ENCODE data around the gene KIDINS220. TPM values are rescaled to one million over a fixed set of nuclear protein-coding genes. Genes with fewer than 3 reads are reported as not detected.

The KIDINS220 gene
- total RNA-seq, result 26.4 and 26.9 TPM in 2 replicates

DNA sequence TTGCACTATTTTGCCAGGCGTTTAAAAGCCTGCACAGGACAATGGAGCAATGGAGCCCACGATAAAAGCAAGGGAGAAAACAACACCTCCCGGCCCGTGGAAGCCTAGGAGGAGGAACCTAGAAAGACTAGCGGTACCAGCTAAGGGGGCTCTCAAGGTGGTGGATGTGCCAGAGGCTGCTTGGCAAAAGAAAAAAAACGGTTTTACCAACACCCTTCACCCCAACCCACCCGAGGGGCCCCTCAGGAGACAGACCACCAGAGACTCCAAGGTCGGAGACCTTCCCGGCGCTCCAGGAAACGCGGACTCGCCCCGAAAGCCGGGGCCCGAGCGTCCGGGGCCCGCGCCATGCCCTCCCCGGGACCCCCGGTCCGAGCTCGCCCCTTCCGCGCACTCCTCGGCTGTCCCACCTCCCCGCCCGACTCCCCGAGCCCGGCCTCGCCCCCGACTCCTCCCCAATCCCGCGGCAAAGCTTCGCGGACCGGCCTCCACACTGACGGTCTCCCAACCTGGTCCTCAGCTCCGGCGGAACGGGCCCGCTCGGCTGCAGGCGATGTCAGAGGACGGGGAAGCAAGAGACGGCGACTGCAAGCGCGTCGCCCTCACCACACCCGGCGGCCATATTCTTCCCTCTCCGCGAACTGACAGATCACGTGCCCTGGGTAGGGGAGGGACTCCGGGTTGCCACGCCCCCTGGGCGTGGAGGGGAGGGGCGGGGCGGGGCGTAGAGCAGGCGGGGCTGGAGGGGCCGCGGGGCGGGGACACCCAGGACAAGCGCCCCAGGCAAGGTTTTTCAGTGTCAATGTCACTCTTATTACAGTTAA, at the start of gene KIDINS220:
TSS of gene KIDINS220 (minus strand) at position 643 of the 824 bp plus-strand sequence. CDS start 10,520 bp downstream, outside the sequence.
- intact Hi-C loops (cut with micrococcal nuclease), result loop anchor here (1.0 to 5.0 kb wide), 3 partner anchors 166 to 1205 kb away; partner anchors contain the start of genes CPSF3, ITGB1BP1, KLF11 and MBOAT2
- peak; percentile 74 for DNase-seq
- peaks cover 6% of the 10 kb centered on the region for H3K27me3 Mint-ChIP-seq
- peak within 1 kb of the TSS; percentile 96 for H3K27ac Mint-ChIP-seq
- no peak for TF ChIP-seq CTCF (IDR thresholded peaks at IDR 0.05)
- peaks cover 40% of the 10 kb centered on the region for H3K4me1 Mint-ChIP-seq
- ChIA-PET POLR2A (interaction anchor here (0.6 kb wide), 1 partner anchor 1920 kb away, joined by 3 read pairs; the partner anchor contains the start of gene RNF144A), CTCF (no interaction called here)
- H3K4me3 Mint-ChIP-seq, result peak within 1 kb of the TSS; percentile 98
- peak; percentile 96 for ATAC-seq (ENCODE audit: low read depth)
- H3K9me3 Mint-ChIP-seq, result no peaks in the 10 kb centered on the region
- H3K36me3 Mint-ChIP-seq (ENCODE audit: low read depth), result peaks cover 2% of the 10 kb centered on the region

DNA sequence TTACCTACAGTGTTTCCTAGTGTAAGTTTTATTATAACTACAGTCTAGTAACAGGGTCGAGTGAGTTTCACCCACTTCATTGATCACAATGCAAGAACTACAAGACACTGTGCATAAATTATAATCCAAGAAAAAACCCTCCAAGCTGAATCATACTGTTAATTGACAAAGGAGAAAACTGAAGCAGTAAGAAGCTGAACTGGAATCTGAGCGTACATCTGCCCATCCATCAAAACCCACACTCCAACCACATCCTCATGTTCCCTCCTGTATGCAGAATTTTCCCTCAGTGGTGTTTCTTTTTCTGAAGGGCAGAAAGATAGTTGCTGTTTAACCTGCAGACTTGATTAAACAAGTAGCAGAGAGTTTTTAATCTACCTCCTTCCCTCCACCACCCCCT, 49.5 kb upstream of the KIDINS220 start:
- no peak overlapping the region for H3K4me3 Mint-ChIP-seq
- intact Hi-C loops (cut with micrococcal nuclease), result no loop called here
- no peak for DNase-seq
- H3K4me1 Mint-ChIP-seq, result no peaks in the 10 kb centered on the region
- no peak for TF ChIP-seq CTCF (IDR thresholded peaks at IDR 0.05)
- ChIA-PET POLR2A (no interaction called here), CTCF (interaction anchor here (0.6 kb wide), 1 partner anchor 250 kb away, joined by 3 read pairs; no protein-coding TSS in a partner anchor)
- H3K9me3 Mint-ChIP-seq, result no peaks in the 10 kb centered on the region
- H3K27me3 Mint-ChIP-seq, result no peaks in the 10 kb centered on the region
- H3K27ac Mint-ChIP-seq, result no peak overlapping the region
- ATAC-seq (ENCODE audit: low read depth), result no peak
- H3K36me3 Mint-ChIP-seq (ENCODE audit: low read depth), result no peaks in the 10 kb centered on the region

GRCh38 chr2:8886202-8886518, 48.7 kb upstream of the KIDINS220 start:
- ATAC-seq (ENCODE audit: low read depth) (no peak), DNase-seq (no peak)
- no peaks in the 10 kb centered on the region for H3K27me3 Mint-ChIP-seq
- POLR2A ChIA-PET, result no interaction called here
- H3K27ac Mint-ChIP-seq, result no peak overlapping the region
- H3K36me3 Mint-ChIP-seq (ENCODE audit: low read depth), result no peaks in the 10 kb centered on the region
- intact Hi-C loops (cut with micrococcal nuclease), result no loop called here
- H3K4me1 Mint-ChIP-seq, result no peaks in the 10 kb centered on the region
- no peak overlapping the region for H3K4me3 Mint-ChIP-seq
- H3K9me3 Mint-ChIP-seq, result no peaks in the 10 kb centered on the region
- no peak for TF ChIP-seq CTCF (IDR thresholded peaks at IDR 0.05)
- CTCF ChIA-PET, result no interaction called here

- POLR2A ChIA-PET, result no interaction called here
- DNase-seq (no peak), ATAC-seq (ENCODE audit: low read depth) (no peak)
- intact Hi-C loops (cut with micrococcal nuclease), result no loop called here
- H3K4me1 Mint-ChIP-seq, result no peaks in the 10 kb centered on the region
- no peaks in the 10 kb centered on the region for H3K36me3 Mint-ChIP-seq (ENCODE audit: low read depth)
- no peaks in the 10 kb centered on the region for H3K9me3 Mint-ChIP-seq
- no peak overlapping the region for H3K4me3 Mint-ChIP-seq
- CTCF ChIA-PET, result no interaction called here
- no peaks in the 10 kb centered on the region for H3K27me3 Mint-ChIP-seq
- no peak overlapping the region for H3K27ac Mint-ChIP-seq
- TF ChIP-seq CTCF (IDR thresholded peaks at IDR 0.05), result no peak
Measured at GRCh38 chr2:8885449-8886201, 48.2 kb upstream of the KIDINS220 start.

GRCh38 chr2:8884812-8885211, 47.4 kb upstream of the KIDINS220 start:
- no peak for DNase-seq
- TF ChIP-seq CTCF (IDR thresholded peaks at IDR 0.05), result no peak
- CTCF ChIA-PET, result no interaction called here
- Mint-ChIP-seq H3K27me3 (no peaks in the 10 kb centered on the region), H3K36me3 (ENCODE audit: low read depth) (no peaks in the 10 kb centered on the region), H3K4me3 (no peak overlapping the region), H3K27ac (no peak overlapping the region), H3K4me1 (no peaks in the 10 kb centered on the region), H3K9me3 (no peaks in the 10 kb centered on the region)
- POLR2A ChIA-PET, result no interaction called here
- intact Hi-C loops (cut with micrococcal nuclease), result no loop called here
- no peak for ATAC-seq (ENCODE audit: low read depth)
